Brain pericyte (primary cell): Measurements from ENCODE around the gene PRKCE.

Experiments
- DNase-seq: peaks from one replicate; pipeline ENCODE4 v3.0.0-alpha.2; 2012; ENCODE audit warnings: low read depth, low spot score

PRKCE gene

DNA sequence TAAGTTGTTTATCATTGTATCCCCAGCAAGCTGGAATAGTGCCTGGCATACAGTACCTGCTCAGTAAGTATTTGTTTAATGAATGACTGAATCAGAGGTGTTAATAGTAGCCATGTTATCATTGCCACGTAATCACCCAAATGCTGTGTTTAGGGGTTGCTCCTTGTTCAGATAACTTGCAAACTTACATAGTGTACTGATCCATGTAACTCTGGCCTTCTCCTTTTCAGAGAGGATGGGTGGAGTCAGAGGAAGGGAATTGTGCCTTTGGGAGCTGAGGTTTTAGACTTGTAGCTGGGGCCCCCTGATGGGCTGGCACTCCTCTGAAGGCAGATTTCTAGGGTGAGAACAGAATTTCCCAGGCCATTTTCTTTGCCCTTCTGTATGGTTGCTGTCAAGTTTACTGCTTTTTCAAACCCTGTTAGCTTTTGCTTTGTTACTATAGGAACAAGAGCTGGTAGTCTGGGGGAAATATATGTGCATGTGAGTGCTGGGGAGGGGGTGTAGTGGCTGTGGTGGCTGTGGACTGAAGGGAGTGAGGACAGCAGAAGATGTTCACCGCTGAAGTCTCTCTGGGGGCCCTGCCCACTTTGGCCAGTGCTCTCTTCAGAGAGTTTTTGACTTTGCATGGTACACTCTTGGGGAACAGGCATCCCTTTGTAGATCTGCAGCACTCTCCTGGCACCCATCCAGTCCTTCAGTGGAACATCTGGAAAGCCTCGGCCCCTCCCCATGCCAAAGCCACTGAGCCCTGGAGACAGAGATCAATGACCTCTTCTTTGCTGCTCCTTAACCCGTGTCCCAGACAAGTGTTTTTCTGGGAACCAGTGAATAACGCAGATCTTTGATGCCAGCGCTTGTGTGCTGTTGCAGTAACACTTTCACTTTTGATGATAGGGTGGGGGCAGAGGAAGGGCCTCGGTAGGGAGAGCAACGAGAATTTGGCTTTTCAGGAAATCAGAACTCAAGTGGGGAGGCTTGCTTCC, 209.0 kb downstream of the PRKCE start:
- peak; percentile 21 for DNase-seq

DNA sequence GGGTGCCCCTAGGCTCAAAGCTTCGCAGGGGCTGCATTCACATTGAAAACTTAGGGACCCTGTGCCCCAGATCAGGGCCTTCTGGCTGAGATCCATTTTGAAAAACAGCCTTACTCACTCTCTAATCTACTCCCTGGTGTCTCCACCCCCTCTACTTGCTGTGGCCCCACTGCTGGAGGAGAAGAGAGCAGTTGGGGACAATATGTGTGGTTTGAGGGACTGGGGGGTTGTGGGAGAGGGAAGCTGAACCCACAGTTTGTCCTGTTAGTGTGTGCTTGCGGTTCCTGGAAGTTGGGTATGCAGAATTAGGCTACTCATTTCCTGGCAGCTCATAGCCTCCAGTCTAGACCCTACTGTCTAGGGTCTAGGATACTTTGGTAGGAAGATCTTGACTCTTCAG, 211.4 kb downstream of the PRKCE start:
- no peak for DNase-seq

DNA sequence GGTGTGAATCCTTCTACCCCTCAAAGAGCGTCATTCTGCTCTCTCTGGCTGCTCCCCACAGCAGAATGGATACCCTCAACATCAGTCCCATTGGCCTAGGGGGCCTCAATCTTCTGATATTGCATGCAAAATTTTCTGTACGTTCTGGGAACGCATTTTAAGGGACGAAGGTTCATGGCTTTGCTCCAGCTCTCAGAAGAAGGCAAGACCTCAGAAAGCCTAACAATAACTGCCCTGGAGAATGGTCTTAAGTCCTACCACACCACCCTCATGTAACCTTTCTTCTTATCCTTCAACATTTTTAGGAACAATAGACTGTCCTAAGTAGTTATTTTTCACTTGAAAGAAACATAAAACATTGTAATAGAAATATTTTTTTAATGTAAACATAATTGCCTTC, 212.6 kb downstream of the PRKCE start:
- DNase-seq, result no peak

DNA sequence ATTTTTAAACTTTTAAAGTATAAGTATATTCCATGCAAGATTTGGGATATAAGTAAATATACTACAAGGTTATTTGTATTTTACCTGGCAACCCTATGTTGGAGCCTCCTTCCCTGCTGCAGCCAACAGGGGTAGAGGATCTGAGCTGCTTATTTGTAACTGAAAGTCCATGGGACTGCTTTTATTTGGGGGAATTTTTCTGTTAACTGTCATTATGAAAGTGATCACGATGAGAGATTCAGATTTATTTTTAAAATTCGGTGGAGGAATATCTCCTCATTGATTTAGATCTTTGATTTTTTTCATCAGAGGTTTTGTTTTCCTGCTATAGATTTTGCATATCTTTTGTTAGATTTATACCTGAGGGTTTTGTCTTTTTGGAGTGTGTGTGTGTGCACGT, 215.9 kb downstream of the PRKCE start:
- DNase-seq, result no peak

DNA sequence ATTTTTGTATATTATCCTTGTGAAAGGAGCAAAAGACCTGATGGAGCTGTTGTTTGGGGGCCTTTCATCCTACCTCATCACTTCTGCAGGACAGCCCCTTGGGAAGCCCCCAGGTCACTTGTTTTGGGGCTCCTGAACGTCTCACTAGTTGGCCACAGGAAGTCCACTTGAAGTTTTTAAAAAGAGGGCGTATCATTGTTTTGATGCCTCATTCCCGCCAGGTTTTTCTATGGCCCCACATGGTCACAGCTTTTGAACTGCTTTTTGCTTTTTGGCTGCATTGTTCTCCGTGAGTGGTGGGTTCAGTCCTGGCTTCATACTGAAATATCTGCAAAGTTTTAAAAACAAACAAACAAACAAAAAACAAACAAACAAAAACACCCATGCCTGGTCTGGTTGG, 216.3 kb downstream of the PRKCE start:
- DNase-seq, result no peak

DNA sequence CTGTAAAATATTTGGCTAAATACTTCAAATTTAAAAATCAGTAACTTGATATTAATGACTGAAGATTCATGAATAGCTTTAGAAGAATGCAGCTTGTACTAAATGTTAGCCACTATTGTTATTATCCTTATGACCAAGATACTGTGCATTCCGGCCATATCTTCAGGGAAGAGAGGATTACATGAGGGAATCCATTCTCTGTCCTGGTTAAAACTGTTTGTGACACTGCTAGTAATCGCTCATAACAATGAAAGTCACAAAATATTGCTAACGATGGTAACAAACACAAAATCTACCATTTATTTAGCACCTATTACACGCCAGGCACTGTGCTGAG, 217.7 kb downstream of the PRKCE start:
- DNase-seq, result no peak

DNA sequence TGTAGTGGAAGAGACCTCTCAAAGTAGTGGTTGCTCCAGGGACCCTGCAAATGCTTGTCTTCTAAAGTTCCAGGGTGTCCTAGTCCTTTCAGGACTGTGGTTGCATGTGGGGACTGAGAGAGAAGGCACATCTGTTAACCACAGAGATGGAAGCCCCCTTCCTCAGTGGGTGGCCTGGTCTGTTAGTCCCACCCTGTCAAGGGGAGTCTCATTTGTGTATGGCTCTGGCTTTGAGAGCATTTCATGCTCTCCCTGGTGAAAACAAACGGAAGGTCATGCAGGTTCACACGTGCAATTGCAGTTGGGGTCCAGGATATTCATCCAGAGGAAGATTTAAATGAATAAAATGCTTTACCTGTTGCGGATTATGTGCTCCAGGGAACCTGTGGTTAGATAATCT, 219.6 kb downstream of the PRKCE start:
- DNase-seq, result no peak

DNA sequence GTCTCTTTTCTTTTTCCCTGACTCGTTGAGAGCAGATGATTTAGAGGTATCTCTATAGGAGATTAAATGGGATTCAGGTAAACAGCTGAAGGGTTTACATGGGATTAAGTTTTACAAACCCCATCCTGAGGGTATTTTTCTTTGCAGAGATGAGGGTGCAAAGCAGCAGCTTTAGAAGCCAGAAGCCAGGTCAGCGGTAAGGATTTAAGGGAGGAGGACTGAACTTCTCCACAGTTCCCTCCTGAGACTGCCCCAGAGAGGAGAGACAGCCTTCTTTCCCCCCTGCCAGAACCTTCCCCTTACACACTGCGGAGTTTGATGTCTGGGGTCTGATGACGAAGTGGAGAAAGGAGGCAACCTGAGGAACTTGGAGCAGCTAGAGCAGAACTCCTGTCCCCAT, 220.1 kb downstream of the PRKCE start:
- no peak for DNase-seq

DNA sequence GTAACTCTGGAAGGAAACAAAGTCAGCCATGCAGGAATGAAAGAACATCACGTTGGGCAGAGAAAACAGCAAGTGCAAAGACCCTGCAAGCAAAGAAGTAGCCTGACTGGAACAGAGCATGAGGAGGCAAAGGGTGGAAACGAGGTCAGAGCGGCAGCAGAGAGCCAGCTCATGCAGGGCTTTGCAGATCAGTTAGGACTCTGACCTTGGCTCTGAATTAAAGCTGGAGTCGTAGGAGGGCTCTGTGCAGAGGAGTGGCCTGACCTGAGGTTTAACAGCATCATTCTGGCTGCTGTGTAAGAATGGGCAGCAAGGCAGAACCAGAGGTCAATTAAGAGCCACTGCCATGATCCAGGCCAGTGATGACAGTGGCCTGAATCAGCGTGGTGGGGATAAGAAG, 220.7 kb downstream of the PRKCE start:
- DNase-seq, result no peak

DNA sequence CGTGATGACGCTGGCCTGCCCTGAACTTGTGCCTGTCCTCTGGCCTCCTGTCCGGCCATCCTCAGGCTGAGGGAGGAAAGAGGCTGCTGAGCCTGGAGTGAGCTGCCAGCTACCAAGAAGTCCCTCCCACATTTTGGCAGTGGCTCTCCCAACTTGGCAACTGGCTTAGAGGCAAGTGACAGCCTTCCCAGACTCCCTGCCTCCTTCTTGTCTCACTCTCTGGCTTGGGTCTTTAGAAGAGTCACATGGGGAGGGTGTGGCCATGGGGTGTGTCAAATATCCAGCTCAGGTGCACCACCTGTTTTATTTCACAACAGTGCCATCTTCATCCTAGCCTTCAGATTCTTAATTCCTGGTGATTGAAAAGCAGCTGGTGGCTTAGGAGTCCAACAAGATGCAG, 222.9 kb downstream of the PRKCE start:
- no peak for DNase-seq

DNA sequence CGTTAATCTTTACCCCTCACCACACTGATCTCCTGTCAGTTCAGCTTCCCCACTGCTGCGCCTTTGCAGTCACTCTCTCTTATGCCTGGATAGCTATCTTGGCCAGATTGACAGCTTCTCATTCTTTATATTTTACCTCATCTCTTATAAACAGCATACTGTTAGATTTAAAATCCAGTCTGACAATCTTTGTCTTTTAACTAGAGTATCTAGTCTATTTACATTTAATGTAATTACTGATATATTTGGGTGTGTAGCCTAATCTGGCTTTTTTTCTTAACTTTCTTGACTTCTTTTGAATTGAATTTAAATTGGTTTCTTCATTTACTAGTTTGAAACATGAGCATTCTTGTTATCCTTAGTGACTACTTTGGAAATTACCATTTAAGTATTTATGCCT, 225.1 kb downstream of the PRKCE start:
- DNase-seq, result no peak

DNA sequence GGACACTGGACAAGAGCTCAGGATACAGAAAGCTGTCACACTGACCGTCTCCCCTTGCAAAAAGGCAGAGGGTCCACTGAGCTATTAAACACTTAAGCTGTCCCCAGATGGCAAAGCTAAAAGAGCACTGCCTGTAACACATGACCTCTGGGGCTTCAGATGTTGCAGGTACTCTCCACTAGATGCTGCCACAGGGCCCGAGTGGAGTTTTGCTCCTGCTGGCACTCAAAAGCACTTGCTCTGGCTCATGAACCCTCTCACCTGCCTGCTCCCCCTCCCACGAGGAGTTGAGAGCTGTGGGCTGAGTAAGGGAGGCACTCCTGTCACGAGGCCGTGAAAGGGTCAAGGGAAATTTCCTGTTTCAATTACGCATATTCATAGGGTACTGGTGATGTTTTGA, 227.9 kb downstream of the PRKCE start:
- DNase-seq, result no peak

DNA sequence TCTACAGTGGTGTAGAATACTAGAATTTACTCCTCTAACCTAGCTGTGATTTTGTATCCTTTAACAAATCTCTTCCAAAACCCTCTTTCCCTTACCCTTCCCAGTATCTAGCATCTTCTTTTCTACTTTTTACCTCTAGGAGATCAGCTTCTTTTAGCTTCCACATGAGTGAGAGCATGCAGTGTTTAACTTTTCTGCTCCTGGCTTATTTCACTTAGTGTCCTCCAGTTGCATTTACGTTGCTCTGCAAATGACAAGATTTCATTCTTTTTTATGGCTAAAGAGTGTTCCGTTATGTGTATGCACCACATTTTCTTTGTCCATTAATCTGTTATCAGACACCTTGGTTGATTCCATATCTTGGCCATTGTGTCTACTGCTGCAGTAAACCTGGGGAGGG, 228.5 kb downstream of the PRKCE start:
- no peak for DNase-seq

DNA sequence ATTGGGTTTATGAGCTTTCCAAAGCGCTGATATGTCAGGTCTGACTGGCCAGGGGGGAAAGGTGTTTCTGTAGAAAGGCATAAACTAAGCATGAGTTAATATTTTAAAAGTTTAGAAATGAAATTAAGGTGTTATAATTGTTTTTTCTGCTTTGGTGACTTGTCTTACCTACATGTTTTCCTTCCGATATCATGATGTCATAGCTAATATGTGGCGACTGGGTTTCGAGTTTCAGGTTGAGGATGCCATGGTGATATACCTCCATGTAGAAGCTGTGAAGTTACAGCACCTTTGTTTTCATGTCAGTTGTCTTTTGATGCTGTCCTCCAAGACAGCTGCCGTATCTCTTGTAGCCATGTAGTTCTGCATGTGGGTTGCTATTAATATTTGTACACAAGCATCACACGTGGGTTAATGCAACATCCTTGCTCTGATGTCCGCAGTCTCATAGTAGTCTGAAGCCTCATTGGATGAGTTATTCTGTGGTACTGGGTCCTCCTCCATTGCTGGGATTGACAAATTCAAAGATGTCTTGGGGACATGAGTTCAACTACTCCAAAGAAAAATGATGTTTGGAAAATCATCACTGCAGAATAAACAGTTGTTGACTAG, 230.6 kb downstream of the PRKCE start:
- DNase-seq, result no peak

DNA sequence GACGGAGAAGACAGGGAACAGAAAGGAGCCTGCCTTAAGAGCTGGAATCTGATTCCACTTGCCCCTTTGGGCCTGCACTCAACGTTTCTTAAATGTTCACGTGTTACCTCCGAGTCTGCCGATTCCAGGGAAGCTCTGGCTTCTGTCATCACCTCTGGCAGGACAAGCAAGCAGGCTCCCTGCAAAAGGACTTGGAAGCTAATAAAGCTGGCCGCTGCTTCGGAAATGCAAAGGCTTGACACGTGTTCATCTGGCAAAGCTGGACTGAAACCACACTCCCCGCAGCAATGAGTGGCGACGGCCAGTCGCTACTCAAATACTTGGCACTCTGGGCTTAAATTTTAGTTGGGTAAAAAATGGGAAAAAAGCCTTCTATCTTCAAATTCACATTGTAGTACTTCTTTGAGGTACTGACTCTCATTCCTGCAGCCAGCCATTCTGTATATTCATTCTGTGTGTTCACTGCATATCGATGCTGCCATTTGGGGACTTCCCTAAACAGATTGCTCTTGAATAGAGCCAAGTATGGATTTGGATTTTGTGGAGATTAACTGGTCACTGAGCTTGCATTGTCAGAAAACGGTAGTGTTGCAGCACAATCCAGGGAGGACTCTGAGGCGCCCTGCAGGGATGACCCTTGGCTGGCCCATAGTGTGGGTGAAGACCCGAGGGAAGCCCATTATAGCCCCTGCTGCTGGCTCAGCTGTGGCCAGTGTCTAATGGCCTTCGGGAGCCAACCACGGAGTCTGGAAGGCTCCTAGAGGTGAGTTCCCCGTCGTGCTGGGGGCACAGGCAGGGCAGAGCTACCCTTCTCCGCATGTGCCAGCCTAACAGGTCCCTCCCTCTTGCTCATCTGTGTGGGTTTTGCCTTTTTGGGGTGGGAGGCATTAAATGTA, 231.5 kb downstream of the PRKCE start:
- no peak for DNase-seq

DNA sequence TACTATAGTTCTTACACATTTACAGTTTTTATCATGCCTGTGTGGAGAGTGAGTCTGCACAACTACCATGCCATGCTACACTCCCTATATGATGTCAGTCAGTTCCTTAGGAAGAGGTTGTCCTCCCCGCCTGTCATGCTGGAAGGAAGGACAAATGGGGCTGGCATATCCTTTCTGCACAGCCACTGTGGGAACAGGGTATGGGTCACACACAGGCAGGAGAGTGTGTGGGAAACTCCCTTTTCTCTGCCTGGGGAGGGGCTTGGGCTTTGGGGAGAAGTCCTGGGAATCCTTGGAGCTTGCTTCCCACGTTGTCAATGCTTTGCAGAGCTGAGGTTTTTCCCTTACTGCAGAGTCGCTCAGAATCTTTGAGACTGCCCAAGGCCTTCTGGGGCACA, 232.1 kb downstream of the PRKCE start:
- no peak for DNase-seq

DNA sequence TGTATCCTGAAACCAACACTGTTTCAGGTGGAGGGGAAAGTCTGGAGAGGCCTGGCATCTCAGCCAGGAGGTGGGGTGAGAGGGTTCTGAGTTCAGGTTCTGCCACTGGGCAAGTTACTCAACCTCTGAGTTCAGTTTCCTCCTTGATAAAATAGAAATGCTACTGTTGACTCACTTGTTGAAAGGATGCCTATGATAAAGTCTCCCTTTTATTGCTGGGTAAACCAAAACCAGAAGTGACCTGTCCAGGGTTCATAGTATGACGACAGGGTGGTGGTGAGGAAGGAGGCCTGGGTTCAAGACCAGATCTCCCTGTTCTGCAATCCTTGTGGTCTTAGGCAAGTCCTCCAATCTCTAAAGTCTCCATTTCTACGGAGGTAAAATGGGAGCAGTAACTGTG, 232.7 kb downstream of the PRKCE start:
- no peak for DNase-seq

DNA sequence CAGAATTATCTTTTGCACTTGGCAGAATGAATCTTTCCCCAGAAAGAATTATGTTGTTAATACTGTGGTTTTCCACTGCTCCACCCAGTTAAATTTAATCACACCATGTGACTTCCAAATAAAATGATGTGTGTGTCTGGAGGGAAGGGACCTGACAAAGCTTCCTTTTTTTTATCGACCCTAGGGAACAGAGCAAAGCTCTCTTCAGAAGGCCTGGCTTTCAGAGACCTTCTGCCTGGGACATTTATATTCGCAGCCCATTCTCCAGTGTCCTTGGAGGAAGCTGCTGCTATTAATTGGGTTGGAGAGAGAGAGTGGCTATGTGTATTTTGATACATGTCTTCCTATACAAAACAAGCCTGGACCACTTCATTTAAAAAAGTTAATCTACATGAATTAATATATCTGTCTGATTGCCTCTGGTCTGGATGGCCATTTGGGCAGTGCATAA, 233.7 kb downstream of the PRKCE start:
- no peak for DNase-seq

DNA sequence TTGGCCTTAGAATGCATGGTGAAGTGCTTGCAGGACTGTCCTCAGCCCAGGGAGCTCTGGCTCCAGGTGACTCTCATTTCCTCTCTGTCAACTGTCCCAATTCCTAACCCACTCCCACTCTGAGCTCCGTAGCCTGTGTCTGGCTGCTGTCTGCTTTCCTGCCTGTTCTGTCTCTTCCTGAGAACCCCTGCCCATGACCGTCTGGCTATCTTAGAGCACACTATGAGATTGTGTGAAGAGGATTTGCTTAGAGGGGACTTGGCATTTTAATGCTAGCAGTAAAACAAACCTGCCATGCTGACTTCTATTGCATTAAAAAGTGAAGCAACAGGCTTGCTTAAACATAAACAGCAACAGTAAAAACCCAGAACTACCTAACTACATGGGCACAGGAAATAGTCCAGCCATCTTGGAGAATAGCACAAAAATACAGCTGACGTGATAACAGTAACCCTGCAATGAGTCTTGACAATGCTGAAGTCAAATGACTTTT, 234.7 kb downstream of the PRKCE start:
- no peak for DNase-seq

DNA sequence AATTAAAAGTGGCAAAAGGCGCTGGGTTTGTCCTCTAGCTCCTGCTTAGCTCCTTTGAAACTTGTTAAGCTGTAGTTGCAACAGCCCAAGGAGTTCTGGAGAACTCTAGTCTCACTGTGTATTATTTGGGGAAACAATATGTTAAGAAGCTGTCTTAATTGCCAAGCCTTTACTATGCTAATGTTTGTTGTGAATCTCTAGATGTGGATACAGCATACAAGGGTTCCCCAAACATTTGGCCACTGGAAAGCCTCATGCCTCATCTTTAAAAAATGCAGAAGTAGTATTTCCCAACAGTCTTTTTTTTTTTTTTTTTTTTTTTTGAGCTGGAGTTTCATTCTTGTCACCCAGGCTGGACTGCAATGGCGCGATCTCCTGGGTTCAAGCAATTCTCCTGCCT, 236.7 kb downstream of the PRKCE start:
- no peak for DNase-seq

DNA sequence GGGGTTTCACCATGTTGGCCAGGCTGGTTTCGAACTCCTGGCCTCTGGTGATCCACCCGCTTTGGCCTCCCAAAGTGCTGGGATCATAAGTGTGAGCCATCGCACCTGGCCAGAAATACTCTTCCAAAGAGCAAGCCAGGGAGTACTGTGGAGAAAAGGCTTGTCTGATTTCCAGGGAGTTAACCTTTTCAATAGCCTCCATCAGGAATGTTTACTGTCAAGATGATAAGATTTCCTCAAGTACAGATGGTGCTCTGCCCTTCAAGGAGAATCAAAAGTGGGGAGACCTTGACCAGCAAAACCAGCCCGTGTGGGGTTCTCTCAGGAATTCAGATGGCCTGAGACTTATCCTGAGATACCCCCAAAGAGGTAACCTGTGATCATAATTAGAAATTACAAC, 237.2 kb downstream of the PRKCE start:
- no peak for DNase-seq

DNA sequence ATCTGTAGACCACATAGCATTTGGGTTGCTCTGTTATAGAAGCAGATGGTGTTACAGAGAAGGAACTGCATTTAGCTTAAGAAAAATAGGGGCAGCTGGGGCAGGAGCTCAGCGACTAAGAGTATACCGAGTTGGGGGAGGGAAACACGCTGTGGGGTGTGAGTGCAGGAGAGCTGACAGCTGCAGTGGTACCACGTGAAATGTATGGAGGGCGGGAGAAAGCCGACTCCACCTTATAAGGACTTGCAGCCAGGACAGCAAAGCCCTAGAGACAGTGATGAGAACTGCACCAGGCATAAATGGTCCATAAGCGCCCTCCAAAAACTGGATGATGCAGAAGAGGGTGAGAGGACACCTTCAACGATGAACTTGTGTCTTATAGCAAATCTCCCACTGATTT, 237.6 kb downstream of the PRKCE start:
- DNase-seq, result no peak
